Esophagus muscularis mucosa (tissue), 4 donors: ENCODE data around the gene BBS9. TPM values are rescaled to one million over a fixed set of nuclear protein-coding genes. Genes with fewer than 3 reads are reported as not detected.

Experiments used
- DNase-seq: peaks from one replicate; pipeline ENCODE4 v3.0.0-alpha.2; 2017; ENCODE audit errors: extremely low spot score
- H3K27ac ChIP-seq, 4 donors: fragments of 200-600 bp; sonication (generic); replicated peaks in 1 of 4; 1 replicate in 3 of 4; 2 replicates in 1 of 4; pipeline ENCODE4 v1.5.1; 2016 to 2019; ENCODE audit warnings: mild to moderate bottlenecking in 1 of 4
- H3K27me3 ChIP-seq, 4 donors: fragments of 200-600 bp; sonication (generic); one replicate each; pipeline versions ENCODE4 v1.5.1 to v1.6.0; 2016 to 2019
- H3K36me3 ChIP-seq, 4 donors: fragments of 200-600 bp; sonication (generic); one replicate each; pipeline ENCODE4 v1.5.1; 2016 to 2019
- H3K4me1 ChIP-seq, 4 donors: fragments of 200-600 bp; sonication (generic); one replicate each; pipeline ENCODE4 v1.5.1; 2016 to 2019
- H3K4me3 ChIP-seq, 4 donors: fragments of 200-600 bp; sonication (generic); 1 replicate in 2 of 4; 2 replicates in 2 of 4; pipeline ENCODE4 v1.5.1; 2016 to 2019; ENCODE audit warnings: mild to moderate bottlenecking in 4 of 4, moderate library complexity in 1 of 4
- H3K9me3 ChIP-seq, 4 donors: fragments of 200-600 bp; sonication (generic); 1 replicate in 3 of 4; 2 replicates in 1 of 4; pipeline ENCODE4 v1.5.1; 2016 to 2019
- EP300 ChIP-seq: sonication (generic); formaldehyde crosslinking; IDR thresholded peaks from one replicate; pipeline ENCODE4 v1.6.1; 2017; ENCODE audit warnings: antibody characterized with exemption
- POLR2A ChIP-seq: fragments of 450-650 bp; IDR thresholded peaks from one replicate; pipeline ENCODE4 v1.6.1; 2017; ENCODE audit warnings: antibody characterized with exemption, moderate library complexity, mild to moderate bottlenecking, low read depth
- POLR2AphosphoS5 ChIP-seq, 2 donors: sonication (generic); formaldehyde crosslinking; IDR thresholded peaks; one replicate each; pipeline ENCODE4 v1.6.1; 2017; ENCODE audit warnings: antibody characterized with exemption in 2 of 2
- WGBS: methylation state at CpG from one replicate; pipeline ENCODE4 v1.1.5; 2018; 5-methylcytosine and 5-hydroxymethylcytosine counted together
- intact Hi-C: fragments of 100-400 bp; cut with DNase I; formaldehyde crosslinking; loops from one replicate; pipeline ENCODE4 v1.15.1; 2023
- total RNA-seq, 4 donors: library from RNA; depleted of rRNA; stranded (reverse); fragments of >200 nt; gene quantifications; one replicate each; pipeline versions ENCODE4 v1.1.0 to v1.2.1, GENCODE V29; 2016
- TF ChIP-seq, protein P1 (sequence below), 3 experiments: fragments of 200-600 bp in 2 of 3; fragments of 450-650 bp in 1 of 3; sonication (generic) in 2 of 3; IDR thresholded peaks; one replicate each; pipeline ENCODE4 v1.5.1; 2017 to 2019; ENCODE audit warnings: antibody characterized with exemption in 3 of 3, mild to moderate bottlenecking in 2 of 3, moderate library complexity in 1 of 3

BBS9 gene
- total RNA-seq, 4 donors from 2014 or later = 14.7 to 20.8 (median 16.3) TPM

DNA sequence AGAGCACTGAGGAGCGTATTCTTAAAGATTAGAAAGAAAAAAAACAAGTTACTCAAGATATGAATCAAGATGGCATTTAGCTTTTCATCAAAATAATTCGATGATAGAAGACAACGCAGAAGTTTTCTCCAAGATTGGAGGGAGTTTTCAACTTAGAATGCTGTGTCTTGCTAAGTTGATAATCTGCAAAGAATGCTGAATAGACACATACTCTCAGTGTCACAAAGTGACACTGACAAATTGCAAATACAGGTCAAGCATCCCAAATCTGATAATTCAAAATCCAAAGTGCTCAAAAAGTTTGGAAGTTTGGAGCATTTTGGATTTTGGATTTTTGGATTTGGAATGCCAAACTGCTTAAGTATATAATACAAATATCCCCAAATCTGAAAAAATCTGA lies 243.8 kb downstream of the BBS9 start:
- intact Hi-C loops = no loop called here
- Histone ChIP-seq H3K4me3 (no peak overlapping the region), H3K27me3 (no peaks in the 10 kb centered on the region), H3K27ac (no peak overlapping the region), H3K36me3 (peaks cover 0 to 8% (median under 1%) of the 10 kb centered on the region in 4 donors), H3K9me3 (no peaks in the 10 kb centered on the region), H3K4me1 (no peaks in the 10 kb centered on the region)
- no peak for DNase-seq
- no peak for TF ChIP-seq POLR2AphosphoS5 (IDR thresholded peaks at IDR 0.05)
- TF ChIP-seq, protein P1, sequence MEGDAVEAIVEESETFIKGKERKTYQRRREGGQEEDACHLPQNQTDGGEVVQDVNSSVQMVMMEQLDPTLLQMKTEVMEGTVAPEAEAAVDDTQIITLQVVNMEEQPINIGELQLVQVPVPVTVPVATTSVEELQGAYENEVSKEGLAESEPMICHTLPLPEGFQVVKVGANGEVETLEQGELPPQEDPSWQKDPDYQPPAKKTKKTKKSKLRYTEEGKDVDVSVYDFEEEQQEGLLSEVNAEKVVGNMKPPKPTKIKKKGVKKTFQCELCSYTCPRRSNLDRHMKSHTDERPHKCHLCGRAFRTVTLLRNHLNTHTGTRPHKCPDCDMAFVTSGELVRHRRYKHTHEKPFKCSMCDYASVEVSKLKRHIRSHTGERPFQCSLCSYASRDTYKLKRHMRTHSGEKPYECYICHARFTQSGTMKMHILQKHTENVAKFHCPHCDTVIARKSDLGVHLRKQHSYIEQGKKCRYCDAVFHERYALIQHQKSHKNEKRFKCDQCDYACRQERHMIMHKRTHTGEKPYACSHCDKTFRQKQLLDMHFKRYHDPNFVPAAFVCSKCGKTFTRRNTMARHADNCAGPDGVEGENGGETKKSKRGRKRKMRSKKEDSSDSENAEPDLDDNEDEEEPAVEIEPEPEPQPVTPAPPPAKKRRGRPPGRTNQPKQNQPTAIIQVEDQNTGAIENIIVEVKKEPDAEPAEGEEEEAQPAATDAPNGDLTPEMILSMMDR (IDR thresholded peaks at IDR 0.05) = no peak
- no peak for TF ChIP-seq EP300
- TF ChIP-seq POLR2A = no peak
- WGBS = 97% methylated on average over 3 of the region's 3 CpGs

DNA sequence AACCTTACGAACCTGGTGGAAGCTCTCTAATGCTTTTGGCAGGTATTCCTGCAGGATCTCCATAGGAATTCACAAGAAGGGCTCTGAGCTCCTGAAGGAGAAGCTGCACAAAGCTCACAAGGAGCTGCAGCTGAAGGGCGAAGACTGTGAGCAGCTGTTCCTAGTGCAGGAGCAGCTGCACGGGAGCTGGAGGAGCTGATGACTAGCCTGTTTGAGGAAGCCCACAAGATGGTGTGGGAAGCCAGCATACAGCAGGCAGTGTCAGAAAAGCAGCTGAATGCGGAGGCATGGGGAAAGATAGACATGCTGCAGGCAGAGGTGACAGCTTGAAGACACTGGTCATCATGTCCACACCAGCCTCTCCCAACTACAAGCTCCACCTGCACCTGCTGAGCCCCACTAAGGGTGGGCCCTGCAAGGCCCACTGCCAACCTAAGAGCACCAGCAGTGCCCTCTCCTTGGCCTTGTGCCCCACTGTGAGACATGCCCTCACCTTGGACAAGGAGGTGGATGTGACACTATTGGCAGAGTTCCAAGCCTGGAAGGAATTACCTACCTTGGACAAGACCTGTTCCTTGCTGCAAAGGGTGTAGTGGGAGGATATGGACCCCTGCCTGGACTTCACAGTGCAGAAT lies 250.6 kb downstream of the BBS9 start:
- intact Hi-C loops = no loop called here
- no peaks in the 10 kb centered on the region for H3K4me1 ChIP-seq
- no peaks in the 10 kb centered on the region for H3K9me3 ChIP-seq
- no peak overlapping the region for H3K4me3 ChIP-seq
- H3K27ac ChIP-seq = no peak overlapping the region
- H3K36me3 ChIP-seq = peaks cover 8 to 39% (median 19%) of the 10 kb centered on the region in 4 donors
- H3K27me3 ChIP-seq = no peaks in the 10 kb centered on the region
- TF ChIP-seq, protein P1 (IDR thresholded peaks at IDR 0.05) = no peak
- no peak for TF ChIP-seq POLR2AphosphoS5 (IDR thresholded peaks at IDR 0.05)
- no peak for TF ChIP-seq EP300
- no peak for TF ChIP-seq POLR2A
- no peak for DNase-seq
- WGBS = 88% methylated on average over 4 of the region's 4 CpGs

DNA sequence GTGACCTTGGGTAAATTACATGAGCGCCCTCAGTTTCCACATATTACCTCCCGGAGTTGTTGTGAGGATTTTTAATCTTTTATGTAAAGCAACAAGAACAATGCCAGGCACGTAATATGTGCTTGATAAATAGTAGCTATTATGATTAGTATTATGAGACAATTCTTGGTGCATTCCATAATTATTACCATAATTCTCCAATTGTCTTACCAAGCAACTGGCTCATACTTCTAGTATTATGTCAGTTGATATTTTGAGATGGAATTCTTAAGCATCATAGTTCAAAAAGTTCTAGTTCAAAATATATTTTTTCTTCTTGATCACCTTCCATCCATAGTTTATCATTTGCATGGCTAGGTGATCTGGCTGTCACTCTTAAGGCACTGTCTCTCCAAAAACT lies 259.0 kb downstream of the BBS9 start:
- no peaks in the 10 kb centered on the region for H3K4me1 ChIP-seq
- intact Hi-C loops = no loop called here
- no peaks in the 10 kb centered on the region for H3K9me3 ChIP-seq
- DNase-seq = no peak
- H3K4me3 ChIP-seq = no peak overlapping the region
- H3K36me3 ChIP-seq = peaks cover 0 to 25% (median 3%) of the 10 kb centered on the region in 4 donors
- no peaks in the 10 kb centered on the region for H3K27me3 ChIP-seq
- TF ChIP-seq POLR2A = no peak
- TF ChIP-seq, protein P1 (IDR thresholded peaks at IDR 0.05) = no peak
- WGBS = 86% methylated on average over 3 of the region's 3 CpGs
- no peak overlapping the region for H3K27ac ChIP-seq

DNA sequence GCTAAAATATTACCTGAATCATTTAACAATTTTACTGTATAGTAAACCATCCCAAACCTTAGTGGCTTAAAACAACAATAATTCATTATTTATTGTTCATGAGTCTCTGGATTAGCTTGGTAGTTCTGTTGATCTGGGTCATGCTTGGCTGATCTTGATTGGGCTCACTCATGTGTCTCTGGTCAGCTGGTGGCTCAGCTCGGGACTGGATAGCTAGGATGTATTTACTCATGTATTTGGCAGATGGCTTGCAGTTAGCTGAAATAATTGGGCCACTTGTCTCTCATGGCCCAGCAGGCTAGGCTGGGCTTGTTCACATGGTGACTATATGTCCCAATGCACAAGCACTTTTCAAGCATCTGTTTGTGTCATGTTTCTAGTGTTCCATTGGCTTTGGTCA lies 262.8 kb downstream of the BBS9 start:
- 100% methylated on average over 1 of the region's 1 CpG for WGBS
- Histone ChIP-seq H3K27me3 (no peaks in the 10 kb centered on the region), H3K36me3 (peaks cover 0 to 13% (median 0%) of the 10 kb centered on the region in 4 donors), H3K27ac (no peak overlapping the region), H3K9me3 (no peaks in the 10 kb centered on the region), H3K4me1 (no peaks in the 10 kb centered on the region), H3K4me3 (no peak overlapping the region)
- no peak for DNase-seq
- intact Hi-C loops = no loop called here
- TF ChIP-seq EP300 = no peak

DNA sequence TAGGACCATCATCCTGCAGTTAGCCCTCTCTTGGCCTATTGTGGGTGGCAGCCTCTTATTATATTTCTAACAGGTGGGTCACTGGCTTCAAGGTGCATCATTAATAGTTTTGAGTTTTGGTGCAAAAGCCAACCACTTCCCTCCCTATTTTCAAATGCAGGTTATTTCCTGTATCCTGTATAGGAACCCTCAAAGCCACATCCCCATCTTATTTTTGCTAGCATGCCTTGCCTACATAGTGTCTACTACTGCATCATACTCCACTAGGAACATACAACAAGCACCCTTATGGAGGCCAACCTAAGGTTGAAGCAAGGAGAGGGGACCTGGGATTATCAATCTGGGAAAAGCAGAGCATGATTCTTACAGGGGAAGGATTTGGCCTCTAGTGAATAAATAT lies 264.4 kb downstream of the BBS9 start:
- DNase-seq = no peak
- Histone ChIP-seq H3K9me3 (no peaks in the 10 kb centered on the region), H3K4me3 (no peak overlapping the region), H3K4me1 (no peaks in the 10 kb centered on the region), H3K27me3 (no peaks in the 10 kb centered on the region), H3K27ac (no peak overlapping the region), H3K36me3 (peaks cover 0 to 5% (median 0%) of the 10 kb centered on the region in 4 donors)
- intact Hi-C loops = no loop called here
- TF ChIP-seq EP300 (no peak), POLR2AphosphoS5 (IDR thresholded peaks at IDR 0.05) (no peak), POLR2A (no peak)
- TF ChIP-seq, protein P1 (IDR thresholded peaks at IDR 0.05) = no peak
